ENCODE data around the gene DYNLRB1.

Gene DYNLRB1

DNA sequence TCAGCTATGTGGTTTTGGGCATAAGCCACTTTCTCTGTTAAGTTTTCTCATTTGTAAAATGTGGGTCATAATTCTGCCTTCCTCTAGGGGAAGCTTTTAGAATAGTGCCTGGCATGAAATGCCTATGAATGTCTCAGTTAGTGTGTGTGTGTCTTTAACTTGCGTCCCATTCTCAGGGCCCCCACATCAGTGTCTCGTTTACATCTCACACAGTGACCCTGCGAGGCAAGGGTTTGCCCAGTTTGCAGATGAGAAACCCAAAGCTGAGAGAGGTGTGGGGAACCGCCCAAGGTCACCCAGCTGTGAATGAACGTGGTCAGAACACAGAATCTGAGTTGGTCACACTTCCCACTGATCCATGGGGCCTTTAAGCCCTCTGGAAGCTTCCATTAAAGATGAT, 14.1 kb downstream of the DYNLRB1 start:
- TF ChIP-seq, protein P1, sequence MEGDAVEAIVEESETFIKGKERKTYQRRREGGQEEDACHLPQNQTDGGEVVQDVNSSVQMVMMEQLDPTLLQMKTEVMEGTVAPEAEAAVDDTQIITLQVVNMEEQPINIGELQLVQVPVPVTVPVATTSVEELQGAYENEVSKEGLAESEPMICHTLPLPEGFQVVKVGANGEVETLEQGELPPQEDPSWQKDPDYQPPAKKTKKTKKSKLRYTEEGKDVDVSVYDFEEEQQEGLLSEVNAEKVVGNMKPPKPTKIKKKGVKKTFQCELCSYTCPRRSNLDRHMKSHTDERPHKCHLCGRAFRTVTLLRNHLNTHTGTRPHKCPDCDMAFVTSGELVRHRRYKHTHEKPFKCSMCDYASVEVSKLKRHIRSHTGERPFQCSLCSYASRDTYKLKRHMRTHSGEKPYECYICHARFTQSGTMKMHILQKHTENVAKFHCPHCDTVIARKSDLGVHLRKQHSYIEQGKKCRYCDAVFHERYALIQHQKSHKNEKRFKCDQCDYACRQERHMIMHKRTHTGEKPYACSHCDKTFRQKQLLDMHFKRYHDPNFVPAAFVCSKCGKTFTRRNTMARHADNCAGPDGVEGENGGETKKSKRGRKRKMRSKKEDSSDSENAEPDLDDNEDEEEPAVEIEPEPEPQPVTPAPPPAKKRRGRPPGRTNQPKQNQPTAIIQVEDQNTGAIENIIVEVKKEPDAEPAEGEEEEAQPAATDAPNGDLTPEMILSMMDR (IDR thresholded peaks at IDR 0.05; ENCODE audit: poor library complexity, severe bottlenecking): no peak
- no peaks in the 10 kb centered on the region for H3K9me3 ChIP-seq (ENCODE audit: severe bottlenecking)
- no peak overlapping the region for H3K27ac ChIP-seq (ENCODE audit: poor library complexity, severe bottlenecking)
- ATAC-seq (ENCODE audit: low read depth) (no peak), DNase-seq (ENCODE audit: low spot score) (peak; percentile 67)
- peaks cover 91% of the 10 kb centered on the region for H3K36me3 ChIP-seq (ENCODE audit: low read depth)
- H3K4me3 ChIP-seq (ENCODE audit: severe bottlenecking): no peak overlapping the region
- H3K4me1 ChIP-seq (ENCODE audit: insufficient read depth, poor library complexity, severe bottlenecking): peaks cover 13% of the 10 kb centered on the region
- H3K27me3 ChIP-seq (ENCODE audit: insufficient read depth, poor library complexity, severe bottlenecking): no peaks in the 10 kb centered on the region

DNA sequence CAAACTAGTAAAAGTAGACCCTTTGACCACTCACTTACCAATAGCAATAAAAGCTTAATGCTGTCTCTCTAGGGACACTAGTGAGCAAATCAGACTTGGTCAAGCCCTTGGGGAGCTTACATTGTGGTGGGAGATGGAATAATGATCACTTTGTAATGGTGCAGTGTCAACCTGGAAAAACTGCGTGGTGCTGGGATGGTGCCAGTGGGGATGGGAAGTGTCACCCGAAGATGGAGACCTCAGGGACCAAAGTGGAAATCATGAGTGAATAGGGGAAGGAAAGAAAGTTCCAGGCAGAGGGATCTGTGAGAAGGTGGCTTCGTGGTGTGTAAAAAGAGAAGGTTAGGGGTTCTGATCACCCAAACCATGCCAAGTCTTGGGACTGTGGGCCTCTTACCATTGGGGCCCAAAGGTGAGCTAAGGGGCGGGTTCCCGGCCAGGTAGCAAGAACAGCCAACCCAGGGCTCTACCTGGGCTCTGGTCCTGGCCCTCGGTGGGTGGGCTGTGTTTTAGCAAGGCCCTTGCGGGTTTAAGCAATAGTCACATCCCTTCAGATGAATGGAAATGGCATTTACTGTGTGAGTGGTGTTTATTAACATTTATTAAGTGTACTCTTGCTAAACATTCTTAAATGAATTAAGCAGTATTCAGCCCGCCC, 15.5 kb downstream of the DYNLRB1 start:
- H3K27ac ChIP-seq (ENCODE audit: poor library complexity, severe bottlenecking): no peak overlapping the region
- peaks cover 98% of the 10 kb centered on the region for H3K36me3 ChIP-seq (ENCODE audit: low read depth)
- H3K27me3 ChIP-seq (ENCODE audit: insufficient read depth, poor library complexity, severe bottlenecking): no peaks in the 10 kb centered on the region
- TF ChIP-seq, protein P1 (IDR thresholded peaks at IDR 0.05; ENCODE audit: poor library complexity, severe bottlenecking): no peak
- no peak overlapping the region for H3K4me3 ChIP-seq (ENCODE audit: severe bottlenecking)
- peak; percentile 68 for DNase-seq (ENCODE audit: low spot score)
- H3K4me1 ChIP-seq (ENCODE audit: insufficient read depth, poor library complexity, severe bottlenecking): peaks cover 2% of the 10 kb centered on the region
- ATAC-seq (ENCODE audit: low read depth): no peak
- no peaks in the 10 kb centered on the region for H3K9me3 ChIP-seq (ENCODE audit: severe bottlenecking)

DNA sequence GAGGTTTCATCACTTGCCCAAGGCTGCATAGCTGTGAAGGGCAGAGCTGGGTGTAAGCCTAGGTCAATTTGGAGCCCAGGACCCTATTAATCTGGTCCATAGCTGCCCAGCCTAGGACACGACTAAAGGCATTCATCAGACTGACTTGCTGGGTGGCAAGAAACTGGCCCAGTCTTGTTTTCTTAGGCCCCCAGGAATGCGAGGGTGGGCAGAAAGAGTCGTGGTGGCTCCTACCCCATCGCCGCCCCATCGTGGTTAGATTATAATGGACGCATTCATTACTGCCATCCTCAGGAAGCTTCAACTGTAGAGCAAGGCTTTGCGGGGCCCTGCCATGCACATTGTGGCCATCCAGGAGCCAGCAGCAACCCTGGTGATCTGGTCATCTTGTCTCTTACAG, 16.1 kb downstream of the DYNLRB1 start:
- Histone ChIP-seq H3K36me3 (ENCODE audit: low read depth) (peaks cover 98% of the 10 kb centered on the region), H3K9me3 (ENCODE audit: severe bottlenecking) (no peaks in the 10 kb centered on the region), H3K4me3 (ENCODE audit: severe bottlenecking) (no peak overlapping the region), H3K27ac (ENCODE audit: poor library complexity, severe bottlenecking) (no peak overlapping the region), H3K27me3 (ENCODE audit: insufficient read depth, poor library complexity, severe bottlenecking) (no peaks in the 10 kb centered on the region), H3K4me1 (ENCODE audit: insufficient read depth, poor library complexity, severe bottlenecking) (no peaks in the 10 kb centered on the region)
- no peak for ATAC-seq (ENCODE audit: low read depth)
- DNase-seq (ENCODE audit: low spot score): peak; percentile 76
- TF ChIP-seq, protein P1 (IDR thresholded peaks at IDR 0.05; ENCODE audit: poor library complexity, severe bottlenecking): no peak

DNA sequence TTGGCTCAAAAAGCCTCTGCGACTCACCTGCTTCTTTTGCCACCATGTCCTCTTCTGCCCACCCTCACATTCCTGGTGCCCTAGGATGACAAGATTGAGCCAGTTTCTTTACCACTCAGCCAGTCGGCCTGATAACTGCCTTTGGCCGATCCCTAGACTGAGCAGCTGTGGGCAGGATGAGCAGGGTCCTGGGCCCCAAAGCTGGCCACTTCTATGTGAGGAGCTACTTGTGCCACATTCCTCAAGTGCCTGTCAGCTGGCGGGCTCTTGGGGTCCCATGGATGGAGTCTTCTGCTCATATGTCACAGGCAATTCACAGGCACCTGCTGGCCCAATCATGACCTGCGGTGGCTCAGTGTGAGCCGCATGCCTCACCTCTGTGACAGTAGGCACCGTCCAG, 16.5 kb downstream of the DYNLRB1 start:
- Histone ChIP-seq H3K36me3 (ENCODE audit: low read depth) (peaks cover 97% of the 10 kb centered on the region), H3K27me3 (ENCODE audit: insufficient read depth, poor library complexity, severe bottlenecking) (no peaks in the 10 kb centered on the region), H3K4me3 (ENCODE audit: severe bottlenecking) (no peak overlapping the region), H3K27ac (ENCODE audit: poor library complexity, severe bottlenecking) (no peak overlapping the region), H3K4me1 (ENCODE audit: insufficient read depth, poor library complexity, severe bottlenecking) (no peaks in the 10 kb centered on the region), H3K9me3 (ENCODE audit: severe bottlenecking) (no peaks in the 10 kb centered on the region)
- TF ChIP-seq, protein P1 (IDR thresholded peaks at IDR 0.05; ENCODE audit: poor library complexity, severe bottlenecking): no peak
- no peak for ATAC-seq (ENCODE audit: low read depth)
- DNase-seq (ENCODE audit: low spot score): peak; percentile 73

DNA sequence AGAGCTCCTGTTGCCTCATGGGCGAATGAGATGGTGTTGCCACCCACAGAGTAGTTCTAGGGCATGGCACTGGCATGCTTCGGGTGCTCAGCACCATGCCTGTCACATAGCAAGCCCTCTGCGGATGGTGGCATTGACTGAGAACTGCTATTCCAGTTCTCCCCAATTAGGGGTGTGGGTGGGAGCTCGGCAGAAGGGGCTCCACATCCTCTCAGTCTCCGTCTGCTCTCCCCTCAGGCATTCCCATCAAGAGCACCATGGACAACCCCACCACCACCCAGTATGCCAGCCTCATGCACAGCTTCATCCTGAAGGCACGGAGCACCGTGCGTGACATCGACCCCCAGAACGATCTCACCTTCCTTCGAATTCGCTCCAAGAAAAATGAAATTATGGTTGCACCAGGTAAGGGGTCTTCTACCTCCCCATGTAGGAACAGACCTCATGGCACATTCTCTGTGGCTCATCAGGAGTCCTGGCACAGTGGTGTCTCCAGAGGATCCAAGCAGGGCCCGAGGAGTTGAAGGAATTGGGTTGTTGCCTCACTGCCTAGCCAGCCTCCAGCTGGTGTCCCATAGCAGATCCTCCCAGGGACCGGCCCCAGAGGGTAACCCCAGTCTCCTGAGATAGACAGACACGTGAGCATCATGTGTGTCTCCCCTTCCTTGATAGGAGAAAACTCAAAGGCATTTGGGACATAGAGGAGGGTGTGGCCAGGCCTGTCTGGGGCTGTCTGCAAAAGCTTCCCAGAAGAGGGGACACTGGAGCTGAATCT, 18.4 kb downstream of the DYNLRB1 start:
- peak; percentile 79 for DNase-seq (ENCODE audit: low spot score)
- Histone ChIP-seq H3K27ac (ENCODE audit: poor library complexity, severe bottlenecking) (no peak overlapping the region), H3K4me3 (ENCODE audit: severe bottlenecking) (no peak overlapping the region), H3K36me3 (ENCODE audit: low read depth) (peaks cover 96% of the 10 kb centered on the region), H3K4me1 (ENCODE audit: insufficient read depth, poor library complexity, severe bottlenecking) (no peaks in the 10 kb centered on the region), H3K9me3 (ENCODE audit: severe bottlenecking) (no peaks in the 10 kb centered on the region), H3K27me3 (ENCODE audit: insufficient read depth, poor library complexity, severe bottlenecking) (no peaks in the 10 kb centered on the region)
- no peak for ATAC-seq (ENCODE audit: low read depth)
- TF ChIP-seq, protein P1 (IDR thresholded peaks at IDR 0.05; ENCODE audit: poor library complexity, severe bottlenecking): no peak

Data from RWPE2 (cell line).